ENCODE results near the gene COL5A2.

COL5A2 gene

GRCh38 chr2:188984680-188985079 is 194.9 kb downstream of the COL5A2 start:
- no peak for DNase-seq

DNA sequence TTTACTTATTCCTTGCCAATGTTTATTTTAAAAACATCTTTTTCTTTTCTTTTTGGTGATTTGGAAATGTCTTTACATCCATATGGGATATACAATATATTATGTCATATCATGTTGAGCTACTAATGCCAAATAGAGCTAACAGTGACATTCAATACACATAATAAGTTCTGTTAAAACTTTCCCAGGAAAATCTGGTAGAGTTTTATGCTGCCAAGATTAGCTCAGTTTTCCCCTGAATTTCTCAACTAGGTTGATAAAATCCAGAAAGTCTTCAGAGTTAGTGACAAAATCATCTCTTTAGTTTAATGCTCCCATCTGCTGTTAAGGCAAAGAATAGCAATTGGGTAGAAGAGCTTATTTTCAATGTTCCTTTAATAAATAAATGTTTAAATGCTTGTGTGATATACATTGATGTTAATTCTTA is 195.5 kb downstream of the COL5A2 start:
- DNase-seq = peak in 1 of 2 experiments; percentile 43

GRCh38 chr2:188983427-188984064 is 196.0 kb downstream of the COL5A2 start:
- DNase-seq = peak in 1 of 2 experiments; percentile 34
